ENCODE results near the gene WHRN.
A peak's percentile ranks its signal among the peaks of the same experiment; 100 is the strongest.

Gene WHRN

DNA sequence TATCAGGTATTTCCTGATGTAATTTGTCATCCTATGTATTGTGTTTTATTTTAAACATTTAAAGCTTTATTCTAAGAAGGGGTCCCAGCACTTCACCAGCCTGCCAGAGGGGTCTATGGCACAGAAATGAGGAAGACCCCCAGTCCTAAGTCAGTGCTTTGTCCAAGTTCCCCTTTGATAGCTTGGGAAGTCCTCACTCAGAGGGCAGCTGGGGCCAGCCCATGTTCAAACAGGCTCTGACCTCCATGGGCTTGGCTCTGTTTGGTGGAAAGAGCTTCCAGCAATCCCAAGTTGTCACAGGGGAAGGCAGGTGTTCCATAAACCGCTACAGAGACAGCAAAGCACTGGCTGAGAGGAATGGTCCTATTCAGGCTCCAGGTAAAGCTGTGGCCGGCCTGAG, 90.9 kb downstream of the WHRN start:
- DNase-seq, result no peak

DNA sequence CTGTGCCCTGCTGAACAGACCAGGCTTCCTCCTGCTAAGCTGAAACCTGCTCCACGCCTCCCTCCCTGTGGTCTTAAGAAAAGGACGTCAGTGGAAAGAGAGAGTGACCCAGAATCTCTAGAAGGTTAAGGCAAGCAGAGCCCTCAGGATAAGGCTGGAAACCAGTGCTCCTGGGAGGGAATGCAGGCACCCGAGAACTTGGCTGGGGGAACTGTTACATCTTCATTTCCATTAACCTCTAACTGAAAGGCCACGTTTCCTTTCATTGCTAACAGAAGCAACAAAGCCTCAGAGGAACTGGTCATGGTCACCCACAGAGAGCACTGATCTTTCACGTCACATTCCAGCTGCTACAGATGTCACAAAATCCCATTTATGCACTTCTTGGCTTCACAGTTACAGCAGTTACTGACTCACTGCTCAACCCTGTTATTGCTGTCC, 91.4 kb downstream of the WHRN start:
- no peak for DNase-seq

DNA sequence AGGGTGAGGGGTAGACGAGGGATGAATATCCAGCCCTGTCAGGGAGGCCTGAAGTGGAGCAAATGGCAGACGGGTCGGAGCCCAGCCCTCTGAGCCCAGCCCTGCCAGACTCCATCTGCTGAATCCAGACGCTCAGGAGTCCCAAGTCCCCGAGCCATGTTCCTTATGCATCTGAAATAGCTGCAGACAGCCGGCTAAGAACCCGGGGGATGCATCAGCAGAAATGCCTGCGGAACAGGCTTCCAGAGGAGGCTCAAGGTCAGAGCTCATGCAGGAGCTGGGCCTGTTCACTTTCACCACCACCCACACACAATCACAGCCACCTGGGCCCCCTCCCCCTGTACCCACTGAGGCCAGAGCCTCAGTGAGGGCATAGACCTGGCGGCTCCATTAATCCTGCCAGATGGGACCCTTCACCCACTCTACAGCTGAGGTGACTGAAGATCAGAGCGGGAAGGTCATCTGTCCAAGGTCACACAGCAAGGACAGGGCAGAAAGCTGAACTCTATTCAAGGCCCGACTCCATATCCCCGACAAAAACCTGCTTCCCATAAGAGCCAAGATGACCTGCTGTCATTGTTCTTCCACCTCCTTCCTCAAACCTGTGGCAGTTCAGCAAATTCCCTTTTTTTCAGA, 93.1 kb downstream of the WHRN start:
- no peak for DNase-seq

DNA sequence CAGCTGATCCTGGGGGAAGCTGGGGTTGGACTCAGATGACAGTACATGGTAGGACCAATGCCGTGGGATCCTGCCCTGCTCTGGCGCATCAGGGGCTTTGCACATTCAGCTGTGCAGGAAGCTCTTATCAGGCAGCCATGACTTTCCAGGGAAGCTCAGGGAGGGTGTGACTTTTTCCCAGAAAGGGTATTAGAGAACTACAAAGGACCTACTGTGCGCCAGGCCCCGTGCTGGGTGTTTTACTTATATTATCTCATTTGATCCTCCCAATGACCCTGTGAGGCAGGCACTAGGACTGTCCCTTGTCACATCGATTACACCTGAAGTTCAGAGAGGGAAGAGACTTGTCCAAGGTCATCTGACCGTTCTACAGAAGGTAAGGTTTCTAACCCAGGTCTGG, 93.8 kb downstream of the WHRN start:
- DNase-seq, result no peak

DNA sequence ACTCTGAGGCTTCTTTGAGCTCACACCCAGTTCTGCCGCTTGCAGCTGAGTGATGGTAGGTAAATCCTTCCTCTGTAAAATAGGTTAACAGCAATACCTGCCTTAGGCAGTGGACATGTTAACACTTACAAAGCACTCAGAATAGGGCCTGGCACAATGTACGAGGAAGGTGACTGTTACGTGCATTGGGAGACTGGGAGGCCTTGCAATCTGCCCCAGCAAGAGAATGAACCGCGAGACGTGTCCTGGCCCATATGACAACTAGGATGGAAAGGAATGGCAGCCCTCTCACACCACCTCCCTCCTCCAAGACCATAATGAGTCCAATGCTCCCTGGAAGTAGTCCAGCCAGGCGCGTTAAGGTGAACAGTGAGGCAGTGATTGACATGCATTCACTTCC, 94.4 kb downstream of the WHRN start:
- no peak for DNase-seq

DNA sequence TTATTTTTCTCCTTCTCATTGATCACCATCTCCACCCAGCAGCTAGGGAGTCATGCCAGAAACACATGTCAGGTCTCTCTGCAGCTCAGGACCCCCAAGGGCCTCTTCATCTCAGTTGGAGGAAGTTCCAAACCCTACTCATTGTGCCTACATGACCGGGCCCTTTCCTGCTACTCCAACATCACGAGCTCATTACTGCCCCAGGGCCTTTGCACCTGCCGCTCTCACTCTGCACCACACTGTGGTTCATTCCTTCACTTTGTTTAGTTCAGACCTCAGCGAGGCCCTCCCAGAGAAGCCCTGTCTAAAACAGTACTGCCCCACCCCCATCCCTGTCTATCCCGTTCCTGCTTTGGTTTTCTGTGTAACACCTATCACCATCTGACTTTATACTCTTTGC, 95.4 kb downstream of the WHRN start:
- DNase-seq, result no peak

DNA sequence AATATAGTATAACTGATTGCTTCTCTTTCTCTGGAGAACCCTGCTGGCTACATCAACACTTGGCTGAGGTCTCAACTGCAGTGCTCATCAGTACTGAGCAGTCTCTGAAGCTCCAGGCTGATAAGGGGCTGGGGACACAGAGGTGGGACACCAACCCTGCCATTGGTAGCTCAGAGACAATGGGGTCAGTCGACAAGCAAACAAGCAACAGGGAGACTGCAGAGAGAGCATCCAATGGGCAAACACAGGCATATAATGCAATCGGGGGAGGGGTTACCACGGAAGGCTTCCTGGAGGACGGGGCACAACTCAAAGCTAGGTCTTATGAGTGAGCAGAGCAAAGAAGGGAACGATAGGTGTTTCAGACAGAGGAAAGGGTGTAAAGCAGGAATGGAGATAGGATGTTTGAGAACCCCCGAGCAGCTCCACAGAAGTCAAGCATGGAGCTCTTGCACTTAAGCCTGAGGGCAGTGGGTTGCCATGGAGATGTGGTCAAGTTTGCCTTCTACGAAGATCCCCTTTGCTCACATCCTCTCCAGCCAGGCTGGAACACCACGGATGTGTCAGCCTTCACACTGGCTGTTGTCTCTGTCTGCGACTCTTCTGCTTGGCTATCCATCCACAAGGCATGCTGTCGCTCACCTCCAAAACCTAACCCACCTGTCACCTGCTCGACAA, 96.0 kb downstream of the WHRN start:
- DNase-seq, result peak; percentile 18

DNA sequence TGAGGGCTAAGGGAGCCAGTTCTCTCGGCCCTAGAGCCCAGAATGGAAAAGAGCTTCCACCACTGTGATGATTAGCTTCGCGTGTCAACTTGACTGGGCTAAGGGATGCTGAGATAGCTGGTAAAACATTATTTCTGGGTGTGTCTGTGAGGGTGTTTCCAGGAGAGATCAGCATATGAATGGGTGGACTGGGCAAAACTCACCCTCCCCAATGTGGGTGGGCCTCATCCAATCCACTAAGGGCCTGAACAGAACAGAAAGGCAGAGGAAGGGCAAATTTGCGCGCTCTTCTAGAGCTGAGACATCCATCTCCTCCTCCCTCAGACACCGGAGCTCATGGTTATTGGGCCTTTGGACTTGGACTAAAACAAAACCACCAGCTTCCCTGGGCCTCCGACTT, 96.6 kb downstream of the WHRN start:
- DNase-seq, result no peak

DNA sequence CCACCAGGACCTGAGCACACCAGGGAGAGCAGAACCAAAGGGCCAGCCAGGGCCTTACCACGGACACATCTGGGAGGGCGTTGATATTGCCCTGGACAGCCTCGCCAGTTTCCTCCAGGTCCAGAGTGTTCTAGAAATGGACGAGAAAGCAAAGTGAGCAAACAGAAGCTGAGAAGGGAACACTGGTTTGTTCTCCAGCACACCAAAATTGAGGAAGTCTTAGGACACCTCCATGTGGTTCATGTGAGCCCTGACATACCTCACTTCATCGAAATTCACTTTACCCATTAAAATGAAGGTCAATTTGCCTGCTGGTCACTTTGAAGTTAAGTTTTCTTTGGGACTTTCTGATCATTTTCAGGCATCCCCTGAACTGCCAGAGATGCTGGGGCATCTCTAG, 97.4 kb downstream of the WHRN start:
- no peak for DNase-seq

DNA sequence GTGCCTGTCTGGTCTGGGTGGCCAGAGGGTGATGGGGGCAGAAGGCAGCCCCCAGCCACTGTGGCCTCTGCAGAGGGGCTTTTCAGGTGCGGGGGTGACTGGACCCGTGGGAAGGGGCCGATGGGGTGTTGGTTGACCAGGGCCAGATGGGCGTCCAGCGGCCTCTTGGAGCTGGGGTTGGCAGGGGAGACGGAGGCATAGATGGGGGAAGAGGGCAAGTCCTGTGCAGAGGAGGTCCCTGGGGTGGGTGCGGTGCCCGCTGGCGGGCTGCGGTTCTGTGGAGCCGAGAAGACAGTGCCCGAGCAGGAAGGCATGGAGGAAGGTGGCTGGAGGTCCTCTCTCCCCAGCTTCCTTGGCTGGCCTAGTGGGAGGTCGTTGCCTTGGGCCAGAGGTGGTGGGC, 98.8 kb downstream of the WHRN start:
- no peak for DNase-seq

DNA sequence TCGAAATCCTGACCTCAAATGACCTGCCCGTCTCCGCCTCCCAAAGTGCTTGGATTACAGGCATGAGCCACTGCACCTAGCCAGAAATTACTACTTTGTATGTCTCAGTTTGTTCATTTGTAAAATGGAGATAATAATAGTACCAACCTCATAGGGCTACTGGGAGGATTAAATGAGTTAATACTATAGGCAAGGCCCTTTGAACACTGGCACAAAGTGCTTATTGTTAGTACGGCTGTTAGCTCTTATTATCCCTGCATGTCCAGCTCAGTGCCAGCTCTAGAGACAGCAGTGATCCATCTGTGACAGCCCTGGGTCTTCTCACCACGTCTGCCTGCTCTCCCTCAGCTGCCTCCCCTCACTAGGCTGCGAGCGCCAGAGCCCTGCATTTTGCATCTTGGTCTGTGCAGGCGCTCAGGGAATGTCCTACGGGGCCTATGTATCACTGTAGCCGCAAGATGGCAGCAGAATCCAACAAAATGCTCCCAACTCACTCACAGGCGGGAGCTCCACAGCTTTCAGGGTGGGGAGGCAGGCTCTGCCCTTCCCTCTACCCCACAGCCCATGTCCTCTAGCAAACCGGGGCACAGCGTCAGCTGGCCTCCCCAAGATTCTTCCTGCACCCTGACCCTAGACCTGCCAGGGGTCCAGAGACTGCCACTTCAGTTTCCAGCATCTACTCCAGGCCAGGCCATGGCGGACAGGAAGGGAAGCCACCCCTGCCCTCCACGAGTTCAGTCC, 99.8 kb downstream of the WHRN start:
- DNase-seq, result peak; percentile 45

DNA sequence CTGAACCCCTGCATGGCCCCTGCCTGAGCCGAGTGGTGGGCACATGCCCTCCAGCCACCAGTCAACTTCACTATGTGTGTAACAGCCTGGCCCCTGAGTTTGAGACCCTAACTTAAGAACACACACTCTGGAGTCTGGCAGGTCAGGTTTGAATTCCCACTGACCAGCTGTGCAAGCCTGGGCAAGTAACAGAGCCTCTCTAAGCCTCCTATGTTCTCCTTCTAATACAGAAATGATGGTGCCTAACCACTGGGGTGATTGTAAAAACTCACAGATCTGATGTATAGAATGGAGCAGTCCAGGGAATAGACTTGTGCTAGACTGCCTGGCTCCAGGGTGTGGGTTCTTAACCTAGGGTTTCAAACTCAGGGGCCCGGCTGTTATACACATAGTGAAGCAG, 100.7 kb downstream of the WHRN start:
- no peak for DNase-seq

DNA sequence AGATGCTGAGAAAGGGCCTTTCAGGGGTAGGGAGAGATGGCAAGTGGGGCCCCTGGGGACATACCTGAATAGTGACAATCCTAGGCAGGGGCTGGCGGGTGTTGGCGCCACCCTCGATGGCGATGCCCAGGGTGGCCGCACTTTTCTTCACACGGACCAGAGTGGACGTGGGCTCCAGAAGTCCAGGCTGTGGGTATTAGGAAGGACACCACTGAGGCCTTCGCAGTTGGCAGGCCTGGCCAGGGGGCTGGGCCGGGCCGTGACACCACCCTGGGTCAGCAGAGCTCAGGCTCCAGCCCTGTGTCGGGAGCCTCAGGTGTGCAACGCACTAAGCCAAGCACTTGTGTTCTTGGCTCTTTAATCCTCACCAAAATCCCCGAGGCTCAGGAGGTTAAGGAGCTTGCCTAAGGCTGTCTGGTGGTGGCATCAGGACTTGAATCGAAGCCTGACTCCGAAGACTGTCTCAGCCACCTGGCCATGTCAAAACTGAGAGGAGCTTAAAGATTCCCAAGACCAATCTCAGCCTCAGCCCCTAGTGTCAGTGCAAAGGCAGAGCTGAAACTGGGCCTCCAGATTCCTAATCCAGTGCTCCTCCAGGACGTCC, 102.0 kb downstream of the WHRN start:
- DNase-seq, result no peak

DNA sequence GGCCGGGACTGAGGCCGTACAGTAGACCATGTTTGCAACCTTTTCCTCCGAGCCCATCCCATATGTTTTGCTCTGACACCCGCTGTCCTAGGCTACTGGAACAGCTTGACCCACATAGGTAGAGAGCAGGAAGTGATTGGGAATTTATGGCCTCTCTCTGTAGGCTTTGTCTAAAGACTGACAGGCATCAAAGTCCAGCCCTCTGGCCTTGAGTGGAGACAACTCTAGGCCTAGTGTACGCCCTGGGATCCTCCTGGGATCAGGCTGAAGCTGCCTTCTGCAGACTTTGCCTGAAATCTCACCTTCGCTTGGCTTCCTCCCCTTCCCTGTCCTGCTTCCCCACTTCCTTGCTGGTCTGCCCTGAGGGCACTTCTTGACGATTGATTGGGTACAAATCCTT, 103.9 kb downstream of the WHRN start:
- DNase-seq, result no peak

DNA sequence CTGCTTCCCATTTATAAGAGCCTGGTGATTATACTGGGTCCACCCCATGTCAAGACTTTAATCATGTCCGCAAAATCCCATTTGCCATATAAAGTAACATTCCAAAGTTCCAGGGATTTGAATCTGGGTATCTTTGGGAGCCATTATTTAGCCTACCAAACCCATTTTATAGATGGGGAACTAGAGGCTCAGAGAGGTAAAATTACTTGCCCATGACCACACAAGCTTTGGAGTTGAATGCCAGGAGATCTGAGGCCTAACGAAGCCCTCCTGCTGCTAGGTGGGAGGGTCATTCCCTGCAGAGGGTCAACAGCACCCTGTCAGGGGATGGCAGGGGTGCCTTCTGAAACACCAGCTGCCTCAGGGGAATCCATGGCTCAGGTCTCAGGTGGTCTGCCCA, 104.5 kb downstream of the WHRN start:
- DNase-seq, result no peak

DNA sequence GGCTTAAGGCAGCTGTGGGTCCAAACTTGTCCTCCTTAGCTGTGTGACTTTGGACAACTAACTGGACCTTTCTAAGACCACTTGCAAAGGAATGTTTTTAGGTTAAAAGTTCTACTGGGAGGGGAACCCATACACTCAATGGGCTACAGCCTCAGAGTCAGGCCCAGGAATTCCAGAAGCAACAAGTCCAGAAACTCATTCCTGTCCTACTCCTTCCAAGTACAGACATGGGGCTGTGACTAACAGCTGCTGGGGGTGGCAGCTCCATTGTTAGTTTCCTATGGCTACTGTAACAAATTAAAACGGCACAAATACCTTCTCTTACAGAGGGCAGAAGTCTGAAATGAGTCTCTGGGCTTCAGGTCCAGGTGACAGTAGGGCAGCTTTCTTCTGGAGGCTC, 105.1 kb downstream of the WHRN start:
- DNase-seq, result no peak

DNA sequence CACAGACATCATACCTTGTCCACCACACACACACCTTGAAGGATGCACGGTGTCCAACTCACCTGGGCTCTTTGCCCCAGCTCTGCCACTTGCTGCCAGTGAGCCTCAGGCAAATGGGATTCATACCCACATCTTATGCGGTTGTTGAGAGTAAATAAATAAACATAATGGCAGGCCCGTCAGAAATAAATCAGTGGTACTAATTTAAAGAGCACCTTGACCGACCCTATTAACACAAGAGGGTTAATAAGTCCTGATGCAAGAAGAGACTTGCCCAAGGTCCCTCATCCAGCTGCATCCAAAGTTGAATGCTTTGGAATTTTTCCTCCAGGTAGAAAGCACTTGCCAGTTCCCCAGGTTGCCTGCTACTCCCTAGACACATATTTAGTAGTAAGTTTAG, 105.9 kb downstream of the WHRN start:
- DNase-seq, result no peak

DNA sequence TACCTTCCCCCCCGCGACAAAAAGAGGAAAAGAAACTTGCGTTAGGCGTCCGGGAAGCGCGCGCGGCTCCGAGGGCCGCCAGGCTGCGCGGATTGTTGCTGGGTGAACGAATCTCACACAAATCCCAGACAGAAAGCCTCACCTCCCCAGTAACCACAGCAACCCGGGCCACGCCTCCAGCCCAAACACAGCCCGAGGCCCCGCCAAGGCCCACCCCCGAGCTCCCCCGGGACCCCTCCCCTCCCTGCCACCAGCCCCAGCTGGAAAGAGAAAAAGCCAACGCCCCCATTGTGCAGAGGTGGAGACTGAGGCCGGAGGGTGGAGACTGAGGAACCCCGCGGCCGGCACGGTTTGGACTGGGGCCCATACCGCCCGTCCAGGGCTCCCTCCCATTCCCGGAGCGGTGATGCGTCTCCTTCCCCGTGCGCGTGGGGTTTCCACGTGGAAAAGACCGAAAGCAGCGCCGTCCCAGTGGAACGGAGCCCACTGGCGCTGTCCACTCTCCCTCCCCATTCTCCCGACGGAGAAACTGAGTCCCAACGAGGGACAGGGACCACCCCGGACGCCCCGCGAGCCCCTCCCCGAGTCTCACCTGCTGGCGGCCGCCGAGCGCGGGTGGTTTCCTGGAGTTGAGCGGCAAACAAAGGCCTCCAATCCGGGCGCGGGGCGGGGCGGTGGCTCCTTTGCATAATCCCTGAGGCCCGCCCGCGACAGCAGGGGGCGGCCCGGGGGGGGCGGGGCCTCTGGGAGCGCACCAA, 107.2 kb downstream of the WHRN start:
- DNase-seq, result peak; percentile 84

DNA sequence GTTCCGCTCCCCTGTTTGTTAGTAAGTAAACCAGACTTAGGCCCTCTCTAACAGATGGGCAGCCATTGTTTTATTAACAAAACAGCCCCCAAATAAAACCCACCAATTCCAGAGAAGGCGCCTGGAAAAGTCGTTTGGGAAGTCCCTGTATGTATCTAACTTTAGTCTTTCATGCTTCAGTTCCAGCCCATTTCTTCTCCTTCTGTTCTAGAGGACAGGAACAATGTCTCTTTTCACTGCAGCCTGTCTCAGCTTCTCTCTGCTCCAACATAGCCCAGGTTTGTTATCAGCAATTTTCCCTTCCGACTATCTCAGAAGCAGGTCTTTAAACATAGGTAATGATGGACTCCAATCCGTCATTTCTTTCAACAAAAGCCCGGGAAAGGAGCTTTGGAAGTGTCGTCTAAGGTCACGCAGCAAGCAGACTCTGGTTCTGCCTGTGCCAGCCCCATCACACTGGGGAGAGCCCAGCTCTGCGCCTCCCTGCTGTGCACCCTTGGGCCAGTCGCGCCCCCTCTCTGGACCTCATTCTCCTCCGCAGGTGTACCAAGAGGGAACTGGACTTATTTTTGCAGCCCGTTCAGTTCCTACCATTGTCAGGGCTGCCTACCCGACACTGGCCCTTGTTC, 107.9 kb downstream of the WHRN start:
- DNase-seq, result no peak

DNA sequence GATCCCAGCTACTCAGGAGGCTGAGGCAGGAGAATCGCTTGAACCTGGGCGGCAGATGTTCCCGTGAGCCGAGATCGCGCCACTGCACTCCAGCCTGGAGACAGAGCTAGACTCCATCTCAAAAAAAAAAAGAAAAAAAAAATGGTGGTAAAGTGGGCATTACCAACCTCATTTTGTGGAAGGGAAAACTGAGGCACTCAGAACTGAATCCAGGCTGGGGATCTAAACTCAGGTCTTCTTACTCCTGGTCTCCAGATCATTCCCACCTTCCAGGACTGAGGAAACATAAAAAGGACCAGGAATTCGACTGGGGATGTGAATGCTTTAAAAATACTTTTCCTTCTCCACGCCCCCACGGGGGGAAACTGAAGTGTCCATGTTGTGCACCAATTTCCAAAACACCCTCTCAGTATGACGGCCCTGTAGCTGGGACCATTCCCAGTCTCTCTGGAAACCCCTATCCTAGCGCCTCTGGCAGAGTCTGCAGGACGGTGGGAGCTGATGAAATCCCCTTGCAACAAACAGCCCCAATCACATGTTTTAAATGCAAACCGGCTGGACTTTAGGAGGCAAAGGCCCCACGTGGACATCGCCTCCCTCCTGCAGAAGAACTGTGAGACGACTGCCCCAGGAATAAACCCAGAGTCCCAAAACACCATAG, 108.6 kb downstream of the WHRN start:
- DNase-seq, result peak; percentile 43

DNA sequence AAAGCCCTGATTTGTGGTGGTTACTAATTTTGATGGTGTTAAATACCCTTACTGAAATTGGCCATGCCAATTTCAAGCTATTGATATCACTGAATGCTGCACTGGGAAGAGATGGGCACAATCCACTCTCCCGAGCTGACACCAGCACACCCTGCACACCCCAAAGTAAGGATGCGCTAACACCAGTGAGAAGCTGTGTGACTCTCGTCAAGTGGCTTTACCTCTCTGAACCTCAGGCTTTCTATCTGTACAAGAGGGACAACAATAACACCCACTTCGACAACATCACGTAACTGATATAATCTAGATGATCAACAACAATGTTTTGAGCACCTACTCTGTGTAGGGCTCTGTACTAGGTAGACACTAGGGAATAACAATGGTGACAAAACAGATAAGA, 109.5 kb downstream of the WHRN start:
- no peak for DNase-seq

DNA sequence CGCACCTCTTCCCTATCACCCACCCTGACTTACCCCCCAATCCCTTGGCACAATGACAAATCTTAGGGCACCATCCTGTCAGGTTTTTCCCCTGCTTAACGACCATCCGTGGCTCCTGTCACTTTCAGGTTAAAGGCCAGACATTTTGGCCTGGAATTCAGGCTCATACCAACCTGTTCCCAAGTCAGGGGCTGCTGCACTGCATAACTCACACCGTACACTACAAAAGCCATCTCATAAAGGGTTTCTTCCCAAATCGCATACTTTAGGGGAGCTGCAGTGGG, 110.0 kb downstream of the WHRN start:
- DNase-seq, result no peak

Data from amniotic stem cell (primary cell).